Stimulated activated naive CD8-positive, alpha-beta T cell treated with anti-CD3 and anti-CD28 coated beads, Interleukin-15, amount 100 ng/mL, for 72 hours (primary cell): Measurements from ENCODE around the gene DHRS4.
A peak's percentile ranks its signal among the peaks of the same experiment; 100 is the strongest.
"Not testable (repeated sequence)": the region's sequence is repeated elsewhere in the genome, so short reads cannot be mapped to it uniquely, and the experiment has no call there.

Experiments
- ATAC-seq: fragments of 150-1000 bp; cut with Tn5 transposase; 2 replicates; pipeline ENCODE4 v1.10.0; 2021; ENCODE audit warnings: mild to moderate bottlenecking, moderate library complexity
- DNase-seq, 2 donors: peaks; one replicate each; pipeline ENCODE4 v3.0.0; 2021 to 2022
- H3K27ac Mint-ChIP-seq, 2 donors: one replicate each; pipeline ENCODE4 v1.8.0; 2022; ENCODE audit warnings: mild to moderate bottlenecking in 2 of 2, mixed read lengths in 2 of 2, moderate library complexity in 2 of 2
- H3K27me3 Mint-ChIP-seq: one replicate; pipeline ENCODE4 v1.8.0; 2022; ENCODE audit warnings: mixed read lengths
- H3K4me1 Mint-ChIP-seq: one replicate; pipeline ENCODE4 v1.8.0; 2022; ENCODE audit warnings: mild to moderate bottlenecking, mixed read lengths
- H3K4me3 Mint-ChIP-seq, 2 donors: one replicate each; pipeline ENCODE4 v1.8.0; 2022; ENCODE audit warnings: mild to moderate bottlenecking in 2 of 2, mixed read lengths in 2 of 2, moderate library complexity in 1 of 2
- H3K9me3 Mint-ChIP-seq, 2 donors: one replicate each; pipeline ENCODE4 v1.8.0; 2022; ENCODE audit warnings: mixed read lengths in 2 of 2

The DHRS4 gene

DNA sequence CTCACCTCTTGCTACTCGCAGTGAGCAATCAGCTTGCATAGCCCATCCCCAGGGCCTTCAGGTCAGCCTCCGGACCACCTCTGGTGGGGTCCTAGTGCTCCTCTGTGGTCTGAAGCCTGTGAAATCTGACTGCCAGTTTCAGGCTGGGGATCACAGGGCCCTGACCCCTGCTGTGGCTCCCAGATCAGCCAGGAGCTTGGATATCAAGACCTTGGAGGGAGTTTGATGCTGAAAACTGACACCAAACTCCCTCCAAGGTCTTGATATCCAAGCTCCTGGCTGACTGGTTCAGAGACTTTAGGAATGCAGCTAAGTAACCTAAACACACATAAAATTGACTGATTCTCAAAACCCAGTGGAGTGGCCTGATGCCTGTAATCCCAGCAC is 19.8 kb upstream of the DHRS4 start:
- Mint-ChIP-seq H3K27me3 (no peaks in the 10 kb centered on the region), H3K27ac (no peak overlapping the region), H3K9me3 (no peaks in the 10 kb centered on the region), H3K4me1 (no peaks in the 10 kb centered on the region), H3K4me3 (no peak overlapping the region)
- no peak for ATAC-seq
- DNase-seq, result no peak

DNA sequence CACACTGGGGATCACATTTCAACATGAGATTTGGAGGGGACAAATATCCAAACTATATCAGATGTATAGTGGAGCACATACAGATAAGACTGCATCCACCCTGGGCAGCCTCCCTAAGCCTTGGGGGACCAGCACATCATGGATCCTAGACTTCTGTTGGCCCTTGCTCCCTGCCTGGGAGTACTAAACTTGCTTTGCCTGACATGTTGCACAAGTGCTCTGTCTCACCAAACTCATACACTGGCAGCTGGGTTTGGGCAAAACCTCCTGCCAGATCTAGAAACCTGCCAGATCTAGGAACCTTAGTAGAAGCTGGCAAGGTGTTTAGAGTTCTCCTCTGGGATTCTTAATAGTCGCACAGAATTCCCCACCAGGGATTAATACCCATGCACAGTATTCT is 18.4 kb upstream of the DHRS4 start:
- DNase-seq, result no peak
- Mint-ChIP-seq H3K9me3 (no peaks in the 10 kb centered on the region), H3K4me3 (no peak overlapping the region), H3K27me3 (no peaks in the 10 kb centered on the region), H3K4me1 (no peaks in the 10 kb centered on the region), H3K27ac (no peak overlapping the region)
- ATAC-seq, result no peak

DNA sequence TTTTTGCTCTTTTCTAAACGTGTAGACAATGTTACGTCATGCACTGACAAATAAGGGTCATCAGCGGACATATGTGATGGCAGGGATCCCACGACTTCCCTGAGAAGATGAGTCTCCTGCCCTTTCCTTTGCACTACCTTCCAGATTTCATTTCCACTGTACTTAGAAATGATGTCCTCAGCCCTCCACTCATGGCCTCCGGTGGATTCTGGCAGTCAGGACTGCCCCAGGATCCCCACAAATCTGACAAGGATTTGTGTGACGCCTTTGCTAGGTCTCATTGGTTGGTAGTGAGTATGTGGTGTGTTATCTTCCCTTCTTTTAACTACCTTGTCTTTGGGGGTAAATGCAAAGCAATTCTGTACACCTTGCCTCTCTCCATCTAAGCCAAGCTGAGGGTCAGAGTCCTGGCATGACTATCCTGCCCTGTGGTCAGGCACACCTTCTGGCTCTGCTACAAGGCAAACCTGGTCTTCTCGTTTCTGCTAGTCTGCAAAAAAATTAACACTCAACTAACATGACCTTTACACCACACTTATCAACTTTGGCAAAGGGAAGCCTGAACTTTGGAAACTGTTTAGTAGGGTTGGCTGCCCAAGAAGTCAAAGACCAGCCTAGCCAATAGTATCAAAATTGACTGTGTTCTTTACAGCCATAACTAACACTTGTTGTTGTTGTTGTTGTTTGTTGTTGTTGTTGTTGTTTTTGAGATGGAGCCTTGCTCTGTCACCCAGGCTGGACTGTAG is 17.3 kb upstream of the DHRS4 start:
- H3K27me3 Mint-ChIP-seq, result no peaks in the 10 kb centered on the region
- DNase-seq (no peak), ATAC-seq (no peak)
- H3K9me3 Mint-ChIP-seq, result no peaks in the 10 kb centered on the region
- H3K4me1 Mint-ChIP-seq, result no peaks in the 10 kb centered on the region
- no peak overlapping the region for H3K27ac Mint-ChIP-seq
- no peak overlapping the region for H3K4me3 Mint-ChIP-seq

DNA sequence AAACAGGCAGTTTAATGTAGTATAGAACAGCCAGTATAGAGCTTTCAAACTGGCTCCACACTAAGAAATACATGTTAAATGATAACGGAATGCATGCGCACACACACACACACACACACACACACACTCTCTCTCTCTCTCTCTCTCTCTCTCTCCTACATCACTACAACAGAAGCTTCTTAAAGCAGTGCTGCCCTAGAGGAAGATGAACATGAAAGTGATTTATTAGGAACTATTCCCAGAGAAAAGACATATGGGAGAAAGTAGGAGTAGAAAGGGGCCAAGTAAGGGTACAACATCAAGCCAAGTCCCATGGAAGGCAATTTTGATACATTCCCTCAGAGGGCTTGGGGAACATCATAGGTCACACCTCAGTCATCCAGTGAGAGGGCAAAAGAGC is 16.4 kb upstream of the DHRS4 start:
- no peak overlapping the region for H3K27ac Mint-ChIP-seq
- no peaks in the 10 kb centered on the region for H3K4me1 Mint-ChIP-seq
- H3K27me3 Mint-ChIP-seq, result no peaks in the 10 kb centered on the region
- H3K4me3 Mint-ChIP-seq, result no peak overlapping the region
- DNase-seq (no peak), ATAC-seq (no peak)
- no peaks in the 10 kb centered on the region for H3K9me3 Mint-ChIP-seq

DNA sequence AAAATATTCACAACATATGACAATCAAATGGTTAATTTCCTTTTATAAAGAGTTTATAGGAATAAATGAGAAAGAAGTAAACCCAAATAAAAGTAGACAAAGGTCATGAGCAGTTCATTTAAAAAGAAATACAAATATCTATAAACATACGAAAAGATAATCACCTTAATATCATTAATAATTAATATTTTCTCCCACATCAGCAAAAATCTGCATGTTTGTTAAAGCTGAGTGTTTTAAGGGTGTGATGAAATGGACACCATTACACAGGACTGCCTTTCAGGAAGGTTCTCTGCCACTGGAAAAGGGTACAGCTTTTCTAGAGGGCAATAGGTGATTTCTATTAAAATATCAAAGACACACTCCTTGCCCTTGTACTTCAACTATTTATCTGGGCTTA is 14.7 kb upstream of the DHRS4 start:
- Mint-ChIP-seq H3K9me3 (no peaks in the 10 kb centered on the region), H3K4me1 (peaks cover 8% of the 10 kb centered on the region), H3K27ac (no peak overlapping the region), H3K4me3 (no peak overlapping the region), H3K27me3 (no peaks in the 10 kb centered on the region)
- DNase-seq (no peak), ATAC-seq (no peak)

DNA sequence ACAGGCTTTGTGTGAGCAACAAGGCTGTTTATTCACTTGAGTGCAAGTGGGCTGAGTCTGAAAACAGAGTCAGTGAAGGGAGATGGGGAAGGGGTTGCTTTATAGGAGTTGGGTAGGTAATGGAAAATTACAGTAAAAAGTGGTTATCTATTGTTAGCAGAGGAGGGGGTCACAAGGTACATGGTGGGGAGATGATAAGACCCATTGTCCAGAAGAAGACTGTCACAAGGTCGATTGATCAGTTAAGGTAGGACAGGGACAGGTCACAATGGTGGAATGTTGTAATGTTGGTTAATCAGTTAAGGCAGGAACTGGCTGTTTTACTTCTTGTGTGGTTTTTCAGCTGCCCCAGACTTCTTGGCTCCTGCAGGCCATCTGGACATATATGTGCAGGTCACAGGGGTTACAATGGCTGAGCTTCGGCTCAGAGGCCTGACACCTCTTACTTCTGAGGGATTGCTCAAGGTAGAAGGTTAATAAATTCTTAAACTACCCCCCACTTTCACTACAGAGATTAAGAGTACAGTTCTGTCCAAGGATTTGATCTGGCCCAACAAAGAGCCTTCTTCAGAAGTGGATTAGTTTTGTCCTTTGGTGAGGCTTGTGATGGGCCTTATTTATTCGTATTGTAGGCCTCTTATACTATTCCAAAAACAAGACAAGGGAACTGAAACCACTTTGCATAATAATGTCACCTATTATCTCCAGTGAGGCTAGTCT is 13.8 kb upstream of the DHRS4 start:
- ATAC-seq (no peak), DNase-seq (no peak)
- Mint-ChIP-seq H3K27ac (no peak overlapping the region), H3K4me1 (peaks cover 9% of the 10 kb centered on the region), H3K4me3 (no peak overlapping the region), H3K9me3 (no peaks in the 10 kb centered on the region), H3K27me3 (no peaks in the 10 kb centered on the region)

DNA sequence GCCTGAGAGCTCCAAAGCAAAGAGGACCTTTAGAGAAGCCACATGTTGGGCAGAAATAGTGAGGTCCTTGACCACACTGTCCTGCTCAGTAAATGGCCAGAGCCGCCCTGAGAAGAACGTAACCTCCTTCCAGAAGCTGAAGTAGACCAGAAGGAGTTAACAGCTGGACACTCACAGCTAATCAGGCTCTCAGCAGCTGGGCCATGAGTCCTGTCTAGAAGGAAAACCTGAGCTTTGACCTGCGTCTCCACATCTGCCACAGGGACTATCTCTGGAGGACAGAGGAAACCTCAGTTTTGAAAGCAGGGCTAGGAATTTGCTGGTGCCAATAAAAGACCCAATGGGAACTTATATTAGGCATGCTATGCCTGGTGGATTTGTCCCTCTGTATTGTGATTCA is 12.3 kb upstream of the DHRS4 start:
- Mint-ChIP-seq H3K27ac (no peak overlapping the region), H3K9me3 (no peaks in the 10 kb centered on the region), H3K27me3 (no peaks in the 10 kb centered on the region), H3K4me1 (peaks cover 18% of the 10 kb centered on the region), H3K4me3 (no peak overlapping the region)
- DNase-seq (no peak), ATAC-seq (no peak)

DNA sequence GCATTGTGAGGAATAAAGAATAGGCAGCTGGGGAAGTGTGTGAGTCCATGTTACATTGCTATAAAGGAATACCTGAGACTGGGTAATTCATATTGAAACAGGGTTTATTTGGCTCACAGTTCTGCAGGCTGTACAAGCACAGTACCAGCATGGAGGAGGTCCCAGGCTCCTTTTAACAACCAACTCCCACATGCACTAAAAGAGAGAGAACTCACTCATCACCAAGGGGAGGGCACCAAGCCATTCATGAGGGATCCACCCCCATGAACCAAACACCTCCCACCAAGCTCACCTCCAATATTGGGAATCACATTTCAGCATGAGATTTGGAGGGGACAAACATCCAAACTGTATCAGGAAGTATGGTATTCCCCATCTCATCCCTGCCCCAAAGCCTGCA is 11.9 kb upstream of the DHRS4 start:
- H3K27me3 Mint-ChIP-seq, result no peaks in the 10 kb centered on the region
- no peak for DNase-seq
- H3K9me3 Mint-ChIP-seq, result no peaks in the 10 kb centered on the region
- no peak for ATAC-seq
- H3K4me3 Mint-ChIP-seq, result no peak overlapping the region
- no peak overlapping the region for H3K27ac Mint-ChIP-seq
- H3K4me1 Mint-ChIP-seq, result peaks cover 22% of the 10 kb centered on the region

DNA sequence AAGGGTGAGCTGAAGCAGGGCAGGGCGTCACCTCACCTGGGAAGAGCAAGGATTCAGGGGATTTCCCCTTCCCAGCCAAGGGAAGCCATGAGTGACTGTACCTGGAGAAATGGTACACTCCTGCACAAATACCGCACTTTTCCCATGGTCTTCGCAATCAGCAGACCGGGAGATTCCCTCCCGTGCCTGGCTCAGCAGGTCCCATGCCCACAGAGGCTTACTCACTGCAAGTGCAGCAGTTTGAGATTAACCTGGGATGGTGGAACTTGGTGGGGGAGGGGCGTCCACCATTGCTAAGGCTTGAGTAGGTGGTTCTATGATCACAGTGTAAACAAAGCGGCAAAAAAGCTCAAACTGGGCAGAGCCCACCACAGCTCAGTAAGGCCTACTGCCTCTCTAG is 11.0 kb upstream of the DHRS4 start:
- H3K4me1 Mint-ChIP-seq, result peaks cover 23% of the 10 kb centered on the region
- H3K27me3 Mint-ChIP-seq, result no peaks in the 10 kb centered on the region
- H3K9me3 Mint-ChIP-seq, result no peaks in the 10 kb centered on the region
- H3K4me3 Mint-ChIP-seq, result no peak overlapping the region
- no peak for ATAC-seq
- H3K27ac Mint-ChIP-seq, result no peak overlapping the region
- DNase-seq, result no peak

DNA sequence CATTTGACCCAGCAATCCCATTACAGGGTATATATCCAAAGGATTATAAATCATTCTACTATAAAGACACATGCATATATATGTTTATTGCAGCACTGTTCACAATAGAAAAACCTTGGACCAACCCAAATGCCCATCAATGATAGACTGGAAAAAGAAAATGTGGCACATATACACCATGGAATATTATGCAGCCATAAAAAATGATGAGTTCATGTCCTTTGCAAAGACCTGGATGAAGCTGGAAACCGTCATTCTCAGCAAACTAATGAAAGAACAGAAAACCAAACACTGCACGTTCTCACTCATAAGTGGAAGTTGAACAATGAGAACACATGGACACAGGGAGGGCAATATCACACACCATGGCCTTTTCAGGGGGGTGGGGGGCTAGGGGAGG is 4.5 kb upstream of the DHRS4 start:
- H3K4me3 Mint-ChIP-seq, H3K9me3 Mint-ChIP-seq, ATAC-seq, DNase-seq, H3K27ac Mint-ChIP-seq, H3K27me3 Mint-ChIP-seq: not testable (repeated sequence)
- H3K4me1 Mint-ChIP-seq, result peaks cover 37% of the 10 kb centered on the region

DNA sequence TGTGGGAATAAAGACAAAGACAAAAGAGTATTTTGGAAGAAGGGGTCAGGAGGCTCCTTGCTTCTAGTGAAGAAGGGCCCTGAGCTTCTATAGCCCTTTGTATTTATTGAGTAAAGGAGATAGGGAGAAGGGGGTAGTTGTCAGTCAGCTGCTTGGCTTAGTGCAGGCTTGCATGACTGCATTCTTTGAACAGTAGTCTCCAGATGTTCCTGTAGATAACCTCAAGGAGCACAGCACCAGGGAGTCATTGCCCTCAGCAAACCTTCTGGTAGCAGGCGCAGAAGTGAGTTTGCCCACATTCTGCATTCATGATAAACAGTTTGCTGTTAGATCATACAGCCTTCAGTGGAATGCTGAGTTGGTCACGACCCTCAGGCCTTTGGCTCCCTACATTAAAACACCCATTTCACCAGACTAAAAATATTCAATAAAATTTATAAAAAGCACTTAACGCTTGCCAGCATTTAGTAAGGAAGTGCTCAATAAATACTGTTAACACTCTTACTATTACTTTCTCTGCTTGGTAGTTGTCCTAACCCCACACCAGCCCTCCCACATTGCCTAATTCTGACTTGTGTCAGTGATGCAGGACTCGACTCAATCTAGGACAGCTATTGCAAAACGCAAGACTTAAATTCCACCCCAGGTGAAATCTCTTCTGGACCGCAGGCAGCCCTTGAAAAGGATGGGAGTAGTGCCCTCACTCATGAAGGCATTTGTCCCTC is 3.0 kb upstream of the DHRS4 start:
- H3K9me3 Mint-ChIP-seq, result no peaks in the 10 kb centered on the region
- peaks cover 41% of the 10 kb centered on the region for H3K4me1 Mint-ChIP-seq
- no peaks in the 10 kb centered on the region for H3K27me3 Mint-ChIP-seq
- ATAC-seq (no peak), DNase-seq (no peak)
- no peak overlapping the region for H3K27ac Mint-ChIP-seq
- no peak overlapping the region for H3K4me3 Mint-ChIP-seq

DNA sequence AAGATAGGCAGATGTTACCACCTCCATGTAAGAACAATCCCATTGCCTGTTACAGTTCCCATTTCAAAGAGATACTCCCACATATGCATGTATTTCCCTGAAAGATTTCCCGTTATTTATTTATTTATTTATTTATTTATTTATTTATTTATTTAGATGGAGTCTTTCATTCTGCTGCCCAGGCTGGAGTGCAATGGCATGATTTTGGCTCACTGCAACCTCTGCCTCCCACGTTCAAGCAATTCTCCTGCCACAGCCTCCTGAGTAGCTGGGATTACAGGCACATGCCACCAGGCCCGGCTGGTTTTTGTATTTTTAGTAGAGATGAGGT is 2.5 kb upstream of the DHRS4 start:
- H3K27me3 Mint-ChIP-seq, DNase-seq, H3K9me3 Mint-ChIP-seq, H3K27ac Mint-ChIP-seq, H3K4me3 Mint-ChIP-seq, ATAC-seq: not testable (repeated sequence)
- peaks cover 35% of the 10 kb centered on the region for H3K4me1 Mint-ChIP-seq

DNA sequence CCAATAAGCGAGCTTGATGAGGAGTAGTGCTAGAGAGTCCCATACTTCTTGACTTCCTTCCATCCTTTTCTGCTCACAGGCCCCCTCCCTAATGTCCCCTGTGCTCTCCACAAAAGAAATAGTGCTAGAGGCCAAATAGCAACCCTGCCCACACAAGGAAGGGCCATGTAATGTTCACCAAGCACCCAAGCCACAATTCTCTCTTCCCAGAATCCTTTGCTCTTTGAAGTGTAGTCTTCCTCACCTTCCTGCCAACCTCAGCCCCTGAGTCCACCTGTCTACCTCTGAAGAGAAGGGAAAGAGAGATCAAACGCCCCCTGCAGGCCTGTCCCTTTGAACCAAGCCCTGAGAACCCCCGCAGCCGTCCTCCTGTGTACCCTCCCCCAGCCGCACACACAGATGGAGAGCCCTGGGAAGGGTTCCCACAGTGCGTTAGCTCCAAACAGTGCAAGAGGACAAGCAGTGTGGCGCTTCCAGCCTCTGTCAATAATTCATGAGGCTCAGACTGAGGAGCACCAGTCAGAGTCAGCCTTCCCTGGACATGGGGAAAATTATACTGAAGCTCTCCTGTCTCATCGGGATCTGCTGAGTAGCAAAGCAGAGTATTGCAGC is 1.9 kb upstream of the DHRS4 start:
- Mint-ChIP-seq H3K27ac (no peak overlapping the region), H3K4me3 (peak overlapping the region in 1 of 2 donors; percentile 31), H3K27me3 (no peaks in the 10 kb centered on the region), H3K4me1 (peaks cover 29% of the 10 kb centered on the region), H3K9me3 (no peaks in the 10 kb centered on the region)
- no peak for DNase-seq
- no peak for ATAC-seq

DNA sequence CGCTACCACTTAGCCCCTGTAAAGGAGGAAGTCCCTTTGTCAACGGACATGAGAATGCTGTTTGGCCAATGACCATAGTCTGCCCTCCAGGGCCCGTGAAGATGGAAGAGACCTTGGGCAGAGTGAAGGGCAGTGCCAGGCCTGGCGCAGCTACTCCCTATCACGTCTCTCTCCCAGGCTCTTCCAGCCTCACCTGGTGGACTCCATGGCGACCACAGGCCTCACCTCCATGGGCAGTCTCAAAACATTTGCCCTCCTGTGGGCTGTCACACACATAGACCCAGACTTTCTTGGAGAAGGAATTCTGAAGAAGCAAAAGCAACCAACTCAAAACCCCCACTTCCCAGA is 480 bp upstream of the DHRS4 start:
- not testable (repeated sequence) for H3K27me3 Mint-ChIP-seq, H3K9me3 Mint-ChIP-seq, ATAC-seq, DNase-seq
- H3K4me1 Mint-ChIP-seq, result peaks cover 29% of the 10 kb centered on the region
- H3K4me3 Mint-ChIP-seq, result peak overlapping the region; percentile 98 to 99
- H3K27ac Mint-ChIP-seq, result peak overlapping the region; percentile 36 to 97

DNA sequence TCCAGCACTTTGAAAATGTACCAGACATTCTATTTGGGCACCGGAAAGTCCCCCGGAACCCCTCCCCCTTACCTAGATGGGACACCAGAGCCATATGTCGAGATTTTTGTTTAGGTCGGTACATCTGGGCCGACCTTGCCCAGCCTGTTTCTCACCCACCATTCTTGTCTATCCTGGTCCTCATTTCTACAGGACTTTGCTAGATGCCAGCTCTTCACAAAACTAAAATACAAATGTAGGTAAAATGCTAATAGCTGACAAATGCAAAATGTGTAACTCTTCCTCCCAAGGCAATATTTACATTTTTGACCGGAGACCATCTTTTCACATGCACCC is 677 bp downstream of the DHRS4 start:
- H3K27me3 Mint-ChIP-seq, DNase-seq, H3K9me3 Mint-ChIP-seq: not testable (repeated sequence)
- ATAC-seq, result peak; percentile 31
- peak overlapping the region; percentile 98 to 99 for H3K4me3 Mint-ChIP-seq
- peak overlapping the region; percentile 92 to 97 for H3K27ac Mint-ChIP-seq
- peaks cover 29% of the 10 kb centered on the region for H3K4me1 Mint-ChIP-seq

DNA sequence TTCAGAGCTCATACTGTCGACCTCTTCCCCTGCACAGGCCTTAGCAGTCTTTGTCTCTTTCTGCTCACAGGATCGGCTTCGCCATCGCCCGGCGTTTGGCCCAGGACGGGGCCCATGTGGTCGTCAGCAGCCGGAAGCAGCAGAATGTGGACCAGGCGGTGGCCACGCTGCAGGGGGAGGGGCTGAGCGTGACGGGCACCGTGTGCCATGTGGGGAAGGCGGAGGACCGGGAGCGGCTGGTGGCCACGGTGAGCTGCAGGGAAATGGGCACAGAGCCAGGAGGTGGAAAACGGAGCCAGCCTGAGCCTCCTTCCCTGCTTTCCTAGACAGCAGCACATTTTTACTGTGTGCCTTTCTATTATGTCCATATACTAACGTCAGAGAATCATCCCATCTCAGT is 1.4 kb downstream of the DHRS4 start:
- peaks cover 29% of the 10 kb centered on the region for H3K4me1 Mint-ChIP-seq
- H3K9me3 Mint-ChIP-seq, ATAC-seq, H3K4me3 Mint-ChIP-seq, H3K27me3 Mint-ChIP-seq, DNase-seq: not testable (repeated sequence)
- H3K27ac Mint-ChIP-seq, result peak overlapping the region in 1 of 2 donors; percentile 72
